CD4-positive, alpha-beta T cell (primary cell): ENCODE measurements around the gene CDCP2. TPM values are rescaled to one million over a fixed set of nuclear protein-coding genes. Genes with fewer than 3 reads are reported as not detected.

ENCODE experiments used
- ATAC-seq: fragments of 200-7000 bp; cut with Tn5 transposase; one replicate; pipeline ENCODE4 v1.10.0; 2022; ENCODE audit warnings: mild to moderate bottlenecking; ENCODE audit not compliant: poor library complexity
- CTCF ChIA-PET: fragments of 350-600 bp; sonication (Branson Sonifier 250); formaldehyde crosslinking; loops from one replicate; lab custom pipeline; 2021; ENCODE audit warnings: antibody characterized with exemption, inconsistent platforms; lab: Charles Lee
- POLR2A ChIA-PET: fragments of 350-600 bp; sonication (Branson Sonifier 250); formaldehyde crosslinking; loops from one replicate; lab custom pipeline; 2021; ENCODE audit warnings: antibody characterized with exemption, inconsistent platforms; lab: Charles Lee
- DNase-seq, 14 experiments: peaks; one replicate each; pipeline ENCODE4 v3.0.0-alpha.2; 2013 to 2020; ENCODE audit warnings: mixed read lengths in 2 of 14
- H3K27ac ChIP-seq, 2 donors: one replicate each; pipeline versions ENCODE4 v1.5.1 to v1.7.0; 2013; ENCODE audit warnings: low read length in 2 of 2, low read depth in 1 of 2, mild to moderate bottlenecking in 1 of 2
- H3K27me3 ChIP-seq, 2 experiments: 1 replicate in 1 of 2; 2 replicates in 1 of 2; pipeline versions ENCODE4 v1.6.1 to v1.7.0; 2013; ENCODE audit warnings: low read length in 2 of 2, control low read depth in 1 of 2, mild to moderate bottlenecking in 1 of 2, moderate library complexity in 1 of 2; ENCODE audit not compliant: insufficient read depth in 2 of 2, control insufficient read depth in 1 of 2
- H3K36me3 ChIP-seq: one replicate; pipeline ENCODE4 v1.6.1; 2013; ENCODE audit warnings: low read length, control low read depth; ENCODE audit not compliant: insufficient read depth
- H3K4me1 ChIP-seq: one replicate; pipeline ENCODE4 v1.6.1; 2013; ENCODE audit warnings: low read length, control low read depth; ENCODE audit not compliant: insufficient read depth
- H3K4me3 ChIP-seq: one replicate; pipeline ENCODE4 v1.5.1; 2013; ENCODE audit warnings: mild to moderate bottlenecking, low read length, moderate library complexity
- H3K9me3 ChIP-seq, 2 experiments: 1 replicate in 1 of 2; 2 replicates in 1 of 2; pipeline versions ENCODE4 v1.6.1 to v1.7.0; 2013; ENCODE audit warnings: low read length in 2 of 2, mild to moderate bottlenecking in 2 of 2, control low read depth in 1 of 2, moderate library complexity in 1 of 2; ENCODE audit not compliant: control insufficient read depth in 1 of 2, insufficient read depth in 1 of 2
- H3K27ac Mint-ChIP-seq: one replicate; pipeline ENCODE4 v1.8.0; 2020; ENCODE audit warnings: mixed read lengths
- H3K27me3 Mint-ChIP-seq: one replicate; pipeline ENCODE4 v1.8.0; 2021; ENCODE audit warnings: mixed read lengths
- H3K36me3 Mint-ChIP-seq: one replicate; pipeline ENCODE4 v1.8.0; 2021; ENCODE audit warnings: low read depth, mixed read lengths
- H3K4me1 Mint-ChIP-seq: one replicate; pipeline ENCODE4 v1.8.0; 2021; ENCODE audit warnings: low read depth, mixed read lengths
- H3K4me3 Mint-ChIP-seq: one replicate; pipeline ENCODE4 v1.8.0; 2020; ENCODE audit warnings: mild to moderate bottlenecking, mixed read lengths
- H3K9me3 Mint-ChIP-seq: one replicate; pipeline ENCODE4 v1.8.0; 2020; ENCODE audit warnings: mixed read lengths
- CTCF ChIP-seq: fragments of 200-600 bp; IDR thresholded peaks from one replicate; pipeline ENCODE4 v1.8.0; 2022; ENCODE audit warnings: antibody characterized with exemption, mild to moderate bottlenecking
- intact Hi-C, 2 experiments: fragments of 100-400 bp; cut with DNase I in 1 of 2; cut with micrococcal nuclease in 1 of 2; formaldehyde crosslinking; loops; one replicate each; pipeline versions ENCODE4 v1.15.1 to v1.9.0; 2023 to 2025; cut with DNase I, micrococcal nuclease
- total RNA-seq, 174 experiments: library from RNA in 2 of 174; stranded (reverse) in 2 of 174; gene quantifications; one replicate each; pipeline ENCODE4 v1.2.3 and lab custom pipeline; 2021 to 2026

CDCP2 gene
- total RNA-seq, 2 experiments from 2014 or later = not detected

- intact Hi-C loops = no loop called here
- H3K4me3 ChIP-seq = no peak overlapping the region
- peaks cover 9% of the 10 kb centered on the region for H3K4me1 ChIP-seq
- Mint-ChIP-seq H3K4me1 (no peaks in the 10 kb centered on the region), H3K27me3 (peaks cover 3% of the 10 kb centered on the region), H3K4me3 (no peak overlapping the region), H3K9me3 (no peaks in the 10 kb centered on the region), H3K36me3 (no peaks in the 10 kb centered on the region), H3K27ac (no peak overlapping the region)
- no peaks in the 10 kb centered on the region for H3K36me3 ChIP-seq
- POLR2A ChIA-PET = no interaction called here
- H3K9me3 ChIP-seq = no peaks in the 10 kb centered on the region
- DNase-seq (no peak), ATAC-seq (no peak)
- H3K27ac ChIP-seq = no peak overlapping the region
- TF ChIP-seq CTCF = no peak
- CTCF ChIA-PET = no interaction called here
- no peaks in the 10 kb centered on the region for H3K27me3 ChIP-seq
These were observed 34.8 kb downstream of the CDCP2 start for GRCh38 chr1:54117815-54118563.

DNA sequence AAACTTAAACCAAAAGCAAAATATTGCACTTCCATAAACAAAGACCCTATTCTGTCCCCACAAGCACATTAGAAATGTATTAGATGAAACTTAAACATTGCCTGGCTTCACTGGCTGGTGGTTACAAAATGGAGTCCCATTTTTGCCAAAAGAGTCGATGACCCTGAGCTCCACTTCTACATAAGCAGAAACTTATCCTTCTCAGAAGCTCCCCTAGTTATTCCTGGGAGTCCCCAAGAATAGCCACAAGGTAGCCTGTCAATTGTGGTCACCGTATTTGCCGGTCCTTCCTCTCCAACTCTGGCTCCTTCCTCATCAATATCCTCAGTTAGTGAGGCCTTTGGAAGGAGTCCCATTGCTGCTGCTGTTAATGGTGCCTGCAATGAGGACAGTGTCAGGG lies 37.3 kb downstream of the CDCP2 start:
- intact Hi-C loops = no loop called here
- DNase-seq (no peak), ATAC-seq (no peak)
- Histone ChIP-seq H3K9me3 (no peaks in the 10 kb centered on the region), H3K36me3 (no peaks in the 10 kb centered on the region), H3K4me1 (no peaks in the 10 kb centered on the region), H3K4me3 (no peak overlapping the region), H3K27me3 (no peaks in the 10 kb centered on the region), H3K27ac (no peak overlapping the region)
- Mint-ChIP-seq H3K4me3 (no peak overlapping the region), H3K36me3 (no peaks in the 10 kb centered on the region), H3K27ac (no peak overlapping the region), H3K27me3 (no peaks in the 10 kb centered on the region), H3K4me1 (no peaks in the 10 kb centered on the region), H3K9me3 (no peaks in the 10 kb centered on the region)
- no peak for TF ChIP-seq CTCF
- ChIA-PET CTCF (no interaction called here), POLR2A (no interaction called here)

DNA sequence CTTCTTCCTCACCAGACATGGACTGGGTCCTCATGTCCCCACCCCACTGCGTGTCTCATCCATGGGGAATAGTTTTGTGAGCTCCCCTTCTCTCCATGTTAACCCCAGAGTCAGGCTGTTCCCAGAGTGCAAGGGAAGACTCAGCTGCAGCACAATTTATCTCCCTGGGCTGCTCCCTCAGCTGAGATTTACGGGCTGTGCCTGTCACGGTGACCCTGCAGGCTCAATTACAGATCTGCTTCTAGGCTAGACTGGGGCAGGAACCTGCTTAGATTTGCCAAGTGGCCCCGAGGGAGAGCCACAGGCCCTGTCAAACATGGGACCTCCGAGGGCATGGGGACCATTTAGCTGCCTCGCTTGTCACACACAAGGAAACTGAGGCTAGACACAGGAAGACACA lies 37.8 kb downstream of the CDCP2 start:
- no peak for TF ChIP-seq CTCF
- H3K27me3 ChIP-seq = no peaks in the 10 kb centered on the region
- H3K27ac ChIP-seq = no peak overlapping the region
- no peaks in the 10 kb centered on the region for H3K4me1 Mint-ChIP-seq
- H3K27ac Mint-ChIP-seq = no peak overlapping the region
- H3K4me1 ChIP-seq = no peaks in the 10 kb centered on the region
- intact Hi-C loops = no loop called here
- CTCF ChIA-PET = no interaction called here
- H3K36me3 Mint-ChIP-seq = no peaks in the 10 kb centered on the region
- POLR2A ChIA-PET = no interaction called here
- ATAC-seq = no peak
- no peaks in the 10 kb centered on the region for H3K9me3 Mint-ChIP-seq
- no peaks in the 10 kb centered on the region for H3K9me3 ChIP-seq
- no peaks in the 10 kb centered on the region for H3K36me3 ChIP-seq
- H3K27me3 Mint-ChIP-seq = no peaks in the 10 kb centered on the region
- no peak overlapping the region for H3K4me3 ChIP-seq
- no peak for DNase-seq
- H3K4me3 Mint-ChIP-seq = no peak overlapping the region
